Lower leg skin (tissue), 3 donors: Measurements from ENCODE around the gene LRP1B.

Experiments used
- POLR2A ChIP-seq, 2 donors: fragments of 450-650 bp; IDR thresholded peaks; one replicate each; pipeline ENCODE4 v1.6.1; 2016 to 2017; ENCODE audit warnings: antibody characterized with exemption in 2 of 2, mild to moderate bottlenecking in 1 of 2, moderate library complexity in 1 of 2
- TF ChIP-seq, protein P1 (sequence below), 3 donors: fragments of 450-650 bp; IDR thresholded peaks; one replicate each; pipeline ENCODE4 v1.5.1; 2016; ENCODE audit warnings: antibody characterized with exemption in 3 of 3, mild to moderate bottlenecking in 3 of 3, moderate library complexity in 2 of 3

DNA sequence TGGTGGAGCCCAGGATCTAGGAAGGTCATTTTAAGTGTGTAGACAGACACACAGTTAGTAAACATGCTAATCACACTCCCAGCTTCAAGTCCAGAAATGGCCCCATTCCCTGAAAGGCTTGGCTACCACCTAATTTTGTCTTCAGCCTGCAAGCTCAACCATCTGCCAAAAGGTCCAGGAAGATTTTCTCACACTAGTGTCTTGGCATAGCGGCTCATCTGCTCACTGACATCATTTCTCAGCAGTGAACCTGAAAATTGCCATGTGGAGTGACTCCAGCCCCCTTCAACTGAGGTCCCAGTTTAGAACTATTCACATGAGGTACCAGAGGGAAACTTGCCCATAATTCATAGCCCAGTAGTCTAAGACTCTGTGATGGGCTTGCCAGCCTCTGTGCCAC lies 748.9 kb downstream of the LRP1B start:
- TF ChIP-seq, protein P1, sequence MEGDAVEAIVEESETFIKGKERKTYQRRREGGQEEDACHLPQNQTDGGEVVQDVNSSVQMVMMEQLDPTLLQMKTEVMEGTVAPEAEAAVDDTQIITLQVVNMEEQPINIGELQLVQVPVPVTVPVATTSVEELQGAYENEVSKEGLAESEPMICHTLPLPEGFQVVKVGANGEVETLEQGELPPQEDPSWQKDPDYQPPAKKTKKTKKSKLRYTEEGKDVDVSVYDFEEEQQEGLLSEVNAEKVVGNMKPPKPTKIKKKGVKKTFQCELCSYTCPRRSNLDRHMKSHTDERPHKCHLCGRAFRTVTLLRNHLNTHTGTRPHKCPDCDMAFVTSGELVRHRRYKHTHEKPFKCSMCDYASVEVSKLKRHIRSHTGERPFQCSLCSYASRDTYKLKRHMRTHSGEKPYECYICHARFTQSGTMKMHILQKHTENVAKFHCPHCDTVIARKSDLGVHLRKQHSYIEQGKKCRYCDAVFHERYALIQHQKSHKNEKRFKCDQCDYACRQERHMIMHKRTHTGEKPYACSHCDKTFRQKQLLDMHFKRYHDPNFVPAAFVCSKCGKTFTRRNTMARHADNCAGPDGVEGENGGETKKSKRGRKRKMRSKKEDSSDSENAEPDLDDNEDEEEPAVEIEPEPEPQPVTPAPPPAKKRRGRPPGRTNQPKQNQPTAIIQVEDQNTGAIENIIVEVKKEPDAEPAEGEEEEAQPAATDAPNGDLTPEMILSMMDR (IDR thresholded peaks at IDR 0.05): no peak
- TF ChIP-seq POLR2A (IDR thresholded peaks at IDR 0.05): no peak
